Kidney (tissue), 14 donors: ENCODE measurements around the gene LARP1. TPM values are rescaled to one million over a fixed set of nuclear protein-coding genes. Genes with fewer than 3 reads are reported as not detected.
"Not testable (repeated sequence)": the region's sequence is repeated elsewhere in the genome, so short reads cannot be mapped to it uniquely, and the experiment has no call there.

Source experiments
- DNase-seq, 5 donors: peaks; one replicate each; pipeline ENCODE4 v3.0.0-alpha.2; 2013 to 2020
- FAIRE-seq: peaks from 2 replicates; lab custom pipeline; 2012; peaks lifted over from hg19 to GRCh38; lab: Jason Lieb, UNC
- H3K27ac ChIP-seq, 2 donors: one replicate each; pipeline ENCODE4 v1.7.0; 2013; ENCODE audit warnings: low read depth in 2 of 2, low read length in 2 of 2, inconsistent platforms in 1 of 2
- H3K27me3 ChIP-seq: one replicate; pipeline ENCODE4 v1.7.1; 2013; ENCODE audit warnings: low read length, inconsistent platforms; ENCODE audit not compliant: control insufficient read depth, insufficient read depth
- H3K36me3 ChIP-seq, 3 donors: one replicate each; pipeline versions ENCODE4 v1.7.0 to v1.7.1; 2013; ENCODE audit warnings: low read length in 3 of 3, control low read depth in 1 of 3, inconsistent platforms in 1 of 3; ENCODE audit not compliant: insufficient read depth in 3 of 3, control insufficient read depth in 2 of 3
- H3K4me1 ChIP-seq, 3 donors: one replicate each; pipeline versions ENCODE4 v1.7.0 to v1.7.1; 2013; ENCODE audit warnings: low read length in 3 of 3, inconsistent platforms in 1 of 3, low read depth in 1 of 3; ENCODE audit not compliant: control insufficient read depth in 2 of 3, insufficient read depth in 2 of 3
- H3K4me3 ChIP-seq, 3 donors: one replicate each; pipeline versions ENCODE4 v1.7.0 to v1.8.1; 2013; ENCODE audit warnings: low read length in 3 of 3, control low read depth in 1 of 3, inconsistent platforms in 1 of 3
- H3K9ac ChIP-seq, 3 donors: one replicate each; pipeline versions ENCODE4 v1.7.0 to v1.7.1; 2013; ENCODE audit warnings: low read length in 3 of 3, control low read depth in 1 of 3, inconsistent platforms in 1 of 3
- H3K9me3 ChIP-seq, 3 donors: one replicate each; pipeline versions ENCODE4 v1.7.0 to v1.7.1; 2013; ENCODE audit warnings: low read length in 3 of 3, control low read depth in 1 of 3, inconsistent platforms in 1 of 3; ENCODE audit not compliant: control insufficient read depth in 2 of 3, insufficient read depth in 1 of 3
- CTCF ChIP-seq: IDR thresholded peaks from 3 replicates; pipeline ENCODE4 v1.5.1; 2012; ENCODE audit warnings: mild to moderate bottlenecking, moderate library complexity, borderline replicate concordance; ENCODE audit not compliant: insufficient read depth; ENCODE audit errors: extremely low read depth
- intact Hi-C: fragments of 100-400 bp; cut with DNase I; formaldehyde crosslinking; loops from one replicate; pipeline ENCODE4 v1.11.1; 2022
- polyA plus RNA-seq: library from polyadenylated mRNA; stranded (reverse); fragments of 350-450 nt; fragmentation: Illumina TruSeq; extraction: RNeasy Lipid Tissue Mini Kit (QIAGEN cat#74804); gene quantifications from one replicate; pipeline ENCODE4 v1.2.3, GENCODE V29; 2014; ENCODE audit warnings: low read depth, low replicate concordance; ENCODE audit not compliant: insufficient read depth
- total RNA-seq: library from RNA; stranded (reverse); fragmentation: NEBNext Ultra II Directional; extraction: Animal tissue kit (Norgen Biotek cat#: 25700); gene quantifications from one replicate; pipeline ENCODE4 v1.2.1, GENCODE V29; 2021
- donor health status: control.
- donor health status: control.
- donor health status: control.
- donor health status: control.
- donor health status: control.
- donor health status: DM: yes; HTN: yes; CAD: no.
- donor health status: Normal renal cell carcinoma (clear cell type).

Gene LARP1
- total and polyA plus RNA-seq, 2 donors from 2014 or later: 25.2 to 155 TPM

GRCh38 chr5:154758493-154758892 lies 3.3 kb downstream of the LARP1 start:
- no peaks in the 10 kb centered on the region for H3K27me3 ChIP-seq
- no peak for DNase-seq
- peak overlapping the region in 2 of 3 donors; percentile 5 to 35 for H3K9ac ChIP-seq
- FAIRE-seq: no peak
- no peaks in the 10 kb centered on the region for H3K36me3 ChIP-seq
- H3K27ac ChIP-seq: peak overlapping the region in 1 of 2 donors; percentile 16
- intact Hi-C loops: no loop called here
- no peaks in the 10 kb centered on the region for H3K9me3 ChIP-seq
- peaks cover 6 to 30% (median 28%) of the 10 kb centered on the region in 3 donors for H3K4me1 ChIP-seq
- peak overlapping the region; percentile 17 to 55 (median 43) for H3K4me3 ChIP-seq
- TF ChIP-seq CTCF: no peak

- no peak for FAIRE-seq
- TF ChIP-seq CTCF: no peak
- peak overlapping the region in 1 of 3 donors; percentile 55 for H3K4me3 ChIP-seq
- peaks cover 4 to 26% (median 23%) of the 10 kb centered on the region in 3 donors for H3K4me1 ChIP-seq
- intact Hi-C loops: no loop called here
- no peak for DNase-seq
- no peaks in the 10 kb centered on the region for H3K27me3 ChIP-seq
- no peaks in the 10 kb centered on the region for H3K36me3 ChIP-seq
- H3K9ac ChIP-seq: peak overlapping the region in 1 of 3 donors; percentile 35
- H3K27ac ChIP-seq: no peak overlapping the region
- H3K9me3 ChIP-seq: no peaks in the 10 kb centered on the region
Measured at GRCh38 chr5:154758977-154759376, 3.8 kb downstream of the LARP1 start.

- FAIRE-seq, H3K36me3 ChIP-seq, H3K27ac ChIP-seq, DNase-seq, intact Hi-C loops, H3K27me3 ChIP-seq, H3K9me3 ChIP-seq, H3K4me3 ChIP-seq, H3K9ac ChIP-seq: not testable (repeated sequence)
- peaks cover 3 to 23% (median 20%) of the 10 kb centered on the region in 3 donors for H3K4me1 ChIP-seq
Measured at GRCh38 chr5:154759868-154760267, 4.7 kb downstream of the LARP1 start.

GRCh38 chr5:154761046-154761736 lies 6.0 kb downstream of the LARP1 start:
- FAIRE-seq (no peak), DNase-seq (no peak)
- Histone ChIP-seq H3K4me3 (no peak overlapping the region), H3K9me3 (no peaks in the 10 kb centered on the region), H3K9ac (no peak overlapping the region), H3K27ac (peak overlapping the region; percentile 33 to 63), H3K4me1 (peaks cover 3 to 28% (median 24%) of the 10 kb centered on the region in 3 donors), H3K27me3 (no peaks in the 10 kb centered on the region), H3K36me3 (no peaks in the 10 kb centered on the region)
- no peak for TF ChIP-seq CTCF
- intact Hi-C loops: no loop called here
